Stimulated activated CD4-positive, alpha-beta T cell treated with anti-CD3 and anti-CD28 coated beads, Interleukin-12 subunit alpha, Interleukin-12 subunit beta, amount 100 ng/mL, for 48 hours (primary cell): Measurements from ENCODE around the gene SNUPN.
"Not testable (repeated sequence)": the region's sequence is repeated elsewhere in the genome, so short reads cannot be mapped to it uniquely, and the experiment has no call there.

Experiments
- DNase-seq, 3 donors: peaks; one replicate each; pipeline ENCODE4 v3.0.0-alpha.2; 2020; ENCODE audit warnings: low read depth in 2 of 3, low spot score in 1 of 3

Gene SNUPN

DNA sequence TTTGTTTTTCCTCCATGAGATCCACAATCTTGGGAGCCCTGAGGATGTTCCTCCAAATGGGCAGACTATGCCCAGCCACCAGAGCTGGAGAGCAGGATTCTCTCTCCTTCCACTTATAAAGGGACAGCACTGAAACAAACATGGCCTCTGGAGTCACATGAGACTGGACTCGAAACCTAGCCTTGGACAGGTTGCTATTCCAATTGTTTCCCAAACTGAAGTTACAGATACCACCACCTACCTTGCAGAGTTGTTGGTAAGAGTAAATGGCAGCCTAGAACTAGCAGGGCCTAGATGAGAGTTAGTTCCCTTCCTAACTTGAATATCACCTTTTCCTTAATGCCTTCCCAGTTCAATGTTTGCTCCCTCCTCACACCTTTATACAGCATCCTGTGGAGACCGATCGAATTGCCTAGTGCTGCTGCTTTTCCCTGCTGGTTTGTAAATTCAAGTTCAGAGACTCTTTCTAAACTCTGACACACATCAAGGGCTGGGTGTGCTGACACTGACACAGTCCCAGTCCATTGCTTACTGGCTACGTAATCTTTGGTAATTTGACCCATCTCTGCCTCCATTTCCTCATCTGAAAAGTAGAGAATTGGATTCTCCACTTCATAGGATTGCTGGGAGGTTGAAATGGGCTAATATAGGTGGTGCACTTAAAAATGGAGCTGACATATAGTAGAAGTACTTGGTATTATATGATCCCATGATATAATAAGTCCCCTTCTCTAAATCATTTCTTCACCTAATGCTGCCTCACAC, 11.9 kb upstream of the SNUPN start:
- DNase-seq, result no peak

DNA sequence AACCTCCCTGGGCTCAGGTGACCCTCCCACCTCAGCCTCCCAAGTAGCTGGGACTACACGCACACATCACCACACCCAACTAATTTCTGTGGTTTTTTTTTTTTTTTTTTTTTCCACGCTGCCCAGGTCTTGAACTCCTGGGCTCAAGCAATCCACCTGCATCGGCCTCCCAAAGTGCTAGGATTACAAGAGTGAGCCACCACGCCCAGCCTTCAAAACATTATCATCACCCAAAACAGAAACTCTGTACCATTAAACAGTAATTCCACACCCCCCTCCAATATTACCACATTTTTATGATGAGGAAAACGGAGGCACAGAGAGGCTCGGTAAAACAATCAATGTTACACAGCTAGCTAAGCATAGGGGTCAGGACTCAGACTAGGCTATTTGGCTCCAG, 10.5 kb upstream of the SNUPN start:
- no peak for DNase-seq

DNA sequence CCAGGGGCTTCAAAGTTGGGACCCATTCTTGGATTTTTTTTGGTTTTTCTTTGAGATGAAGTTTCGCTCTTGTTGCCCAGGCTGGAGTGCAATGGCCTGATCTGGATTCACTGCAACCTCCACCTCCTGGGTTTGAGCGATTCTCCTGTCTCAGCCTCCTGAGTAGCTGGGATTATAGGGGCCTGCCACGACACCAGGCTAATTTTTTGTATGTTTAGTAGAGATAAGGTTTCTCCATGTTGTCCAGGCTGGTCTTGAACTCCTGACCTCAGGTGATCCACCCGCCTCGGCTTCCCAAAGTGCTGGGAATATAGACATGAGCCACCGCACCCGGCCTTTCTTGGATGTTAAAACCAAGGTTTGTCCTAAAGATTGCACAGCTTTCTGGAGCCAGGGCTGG, 8.4 kb upstream of the SNUPN start:
- DNase-seq, result not testable (repeated sequence)

DNA sequence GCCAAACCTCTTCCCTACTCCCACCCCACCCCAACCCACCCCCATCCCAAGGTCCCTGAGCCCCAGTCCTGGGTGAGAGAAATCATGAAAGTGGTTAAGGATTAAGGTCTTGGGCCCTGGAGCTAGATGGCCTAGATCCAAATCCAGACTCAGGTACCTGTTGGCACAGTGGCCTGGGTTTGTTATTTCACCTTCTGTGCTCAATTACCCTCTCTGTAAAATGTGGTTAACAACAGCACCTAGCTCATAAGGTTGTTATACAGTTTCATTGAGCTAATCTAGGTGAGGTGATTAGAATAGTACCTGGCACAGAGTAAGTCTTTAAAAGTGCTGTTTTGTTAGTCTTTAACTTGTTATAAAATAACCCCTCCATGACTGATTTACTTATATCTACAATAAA, 6.4 kb upstream of the SNUPN start:
- no peak for DNase-seq

DNA sequence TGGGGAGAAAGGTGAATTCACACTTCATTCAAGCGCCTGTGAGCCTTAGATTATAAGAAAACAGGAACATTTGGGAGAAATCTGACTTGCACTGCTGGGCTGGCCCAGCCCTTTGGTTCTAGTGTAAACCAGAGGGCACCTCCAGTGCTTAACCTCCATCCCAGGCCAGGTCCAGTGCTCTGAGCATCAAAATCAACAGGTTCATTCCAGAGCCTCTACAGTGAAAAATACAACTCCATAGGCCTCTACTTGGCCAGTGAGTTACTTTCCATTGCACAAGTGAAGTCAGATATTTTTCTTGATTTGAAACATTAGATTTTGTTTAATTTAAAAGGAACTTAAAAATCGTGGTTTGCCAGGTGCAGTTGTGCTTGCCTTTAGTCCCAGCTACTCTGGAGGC, 3.0 kb downstream of the SNUPN start:
- DNase-seq, result no peak

DNA sequence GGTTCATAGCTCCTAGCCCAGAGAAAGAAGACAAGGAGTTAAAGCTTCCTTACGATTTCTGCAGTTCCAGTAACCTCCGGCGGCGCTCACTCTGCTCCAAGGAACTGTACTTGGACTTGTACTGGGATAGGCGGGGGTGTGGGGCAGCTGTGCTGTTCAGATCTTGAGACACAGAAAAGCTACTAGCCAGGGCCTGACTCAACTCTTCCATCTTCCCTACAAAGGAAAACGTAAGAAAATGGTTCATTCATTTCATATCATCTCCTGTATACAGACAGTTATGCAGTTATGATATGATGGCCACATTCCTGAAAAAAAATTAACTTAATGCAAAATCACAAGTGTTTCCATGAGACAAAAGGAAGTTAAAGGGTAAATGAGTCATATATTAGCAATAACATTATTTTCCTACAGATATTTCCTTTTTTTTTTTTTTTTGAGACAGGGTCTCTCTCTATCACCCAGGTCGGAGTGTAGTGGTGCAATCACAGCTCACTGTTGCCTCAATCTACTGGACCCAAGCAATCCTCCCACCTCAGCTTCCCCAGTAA, 4.6 kb downstream of the SNUPN start:
- DNase-seq, result no peak

DNA sequence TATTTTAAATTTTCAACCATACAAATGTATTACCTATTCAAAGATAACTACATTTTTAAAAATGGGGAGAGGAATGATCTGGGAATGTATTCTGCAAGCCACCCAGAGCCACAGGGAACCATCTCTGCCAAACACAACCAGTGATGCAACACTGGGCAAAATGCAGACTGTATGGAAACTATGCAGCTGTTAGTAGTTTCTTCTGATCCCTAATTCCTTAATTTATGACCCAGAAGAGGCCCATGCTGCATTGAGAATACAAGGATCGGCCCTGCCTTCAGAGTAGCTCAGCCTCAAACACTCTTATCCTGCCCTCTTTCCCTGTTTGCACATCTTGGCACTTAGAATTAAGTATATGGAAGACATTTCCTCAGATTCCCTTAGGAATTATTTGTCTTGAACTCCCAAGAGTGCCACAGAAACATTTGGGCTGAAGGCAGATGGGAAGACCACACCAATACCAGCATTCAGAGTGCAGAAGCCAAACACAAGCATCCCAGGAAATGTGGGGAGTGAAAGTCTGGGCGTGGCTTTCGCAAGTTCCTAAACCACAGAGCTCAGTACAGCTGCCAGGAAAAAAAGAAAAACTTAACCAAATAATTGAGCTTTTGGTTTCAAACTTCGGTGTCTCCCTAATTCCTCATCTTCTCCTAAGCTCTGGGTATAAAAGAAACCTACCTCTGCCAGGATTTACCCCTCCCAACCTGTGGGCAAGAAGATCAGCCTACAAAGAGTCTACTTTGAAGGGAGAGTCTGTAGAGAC, 5.3 kb downstream of the SNUPN start:
- DNase-seq, result no peak

DNA sequence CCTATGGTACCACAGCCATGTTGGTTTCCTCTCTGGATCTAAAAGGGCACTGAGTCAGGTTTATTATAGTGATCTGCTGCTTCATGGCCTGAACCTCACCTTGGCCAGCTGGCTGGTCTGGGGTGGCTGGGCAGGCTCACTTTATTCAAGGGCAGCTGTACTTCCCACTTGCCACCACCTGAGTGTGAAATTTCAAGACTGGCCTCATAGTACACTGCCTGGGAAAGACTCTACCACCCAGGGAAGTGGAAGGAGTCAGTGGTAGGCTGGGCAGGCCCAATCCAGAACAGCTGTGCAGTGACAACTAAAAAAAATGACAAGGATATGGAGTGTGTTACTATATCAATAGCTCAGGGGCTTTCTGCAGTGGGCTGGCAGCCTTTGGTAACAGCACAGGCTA, 8.8 kb downstream of the SNUPN start:
- DNase-seq, result no peak

DNA sequence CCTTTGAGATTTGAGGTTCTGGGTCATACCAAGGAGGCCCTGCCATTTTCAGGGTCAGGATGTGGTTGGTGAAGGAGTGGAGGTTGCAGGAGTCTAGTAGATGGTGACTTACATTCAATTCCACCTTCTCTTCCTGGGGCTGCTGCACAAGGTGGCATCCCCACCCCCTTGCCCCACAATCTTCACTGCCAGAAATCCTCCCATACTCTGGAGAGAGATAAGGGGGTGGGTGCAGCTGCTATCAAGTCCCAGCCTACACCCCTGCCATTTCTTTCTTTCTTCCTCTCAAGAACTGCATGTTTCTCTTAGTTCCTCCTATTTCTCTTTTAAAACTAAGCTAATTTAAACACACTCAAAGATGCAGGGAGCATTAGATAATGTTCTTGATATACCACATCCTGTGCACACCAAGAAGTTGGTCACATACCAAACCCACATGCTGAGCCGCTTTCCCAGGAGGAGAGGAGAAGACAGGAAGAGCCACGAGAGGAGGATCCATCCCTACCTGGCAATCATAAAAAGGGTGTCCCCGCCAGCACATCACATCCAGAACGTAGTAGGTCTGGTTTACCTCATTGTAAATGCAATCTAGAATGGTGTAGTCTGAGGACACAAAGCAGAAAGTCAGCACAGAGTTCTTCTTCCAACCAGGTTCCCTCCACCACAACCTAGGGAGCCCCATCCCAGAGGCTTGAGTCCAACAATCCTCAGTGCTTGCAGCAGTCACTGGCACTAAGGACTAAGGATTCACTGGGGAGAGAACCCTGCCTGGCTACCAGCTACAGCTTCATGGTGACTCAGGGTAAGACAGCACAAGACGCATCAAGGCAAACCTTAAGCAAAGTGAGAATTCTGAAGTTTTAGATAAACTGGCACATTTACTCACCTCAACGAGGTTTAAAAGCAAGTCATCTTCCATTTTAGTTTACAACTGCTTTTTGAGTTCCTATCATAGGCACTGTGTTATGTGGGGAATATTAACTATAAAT, 18.5 kb downstream of the SNUPN start:
- no peak for DNase-seq

DNA sequence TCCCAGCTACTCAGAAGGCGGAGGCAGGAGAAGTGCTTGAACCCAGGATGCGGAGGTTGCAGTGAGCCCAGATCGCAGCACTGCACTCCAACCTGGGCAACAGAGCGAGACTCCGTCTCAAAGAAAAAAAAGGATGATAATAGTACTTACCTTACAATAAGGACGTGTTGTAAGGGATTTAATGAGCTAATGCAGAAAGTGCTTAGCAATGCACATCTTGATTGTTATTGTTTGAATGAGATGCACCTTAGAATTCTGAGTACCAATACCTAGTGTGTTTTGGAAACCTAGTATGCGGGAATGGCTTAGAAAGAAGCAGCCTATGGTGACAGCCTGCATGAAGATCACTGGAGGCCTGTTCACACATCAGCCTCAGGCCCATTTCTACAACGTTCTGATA, 19.5 kb downstream of the SNUPN start:
- no peak for DNase-seq

DNA sequence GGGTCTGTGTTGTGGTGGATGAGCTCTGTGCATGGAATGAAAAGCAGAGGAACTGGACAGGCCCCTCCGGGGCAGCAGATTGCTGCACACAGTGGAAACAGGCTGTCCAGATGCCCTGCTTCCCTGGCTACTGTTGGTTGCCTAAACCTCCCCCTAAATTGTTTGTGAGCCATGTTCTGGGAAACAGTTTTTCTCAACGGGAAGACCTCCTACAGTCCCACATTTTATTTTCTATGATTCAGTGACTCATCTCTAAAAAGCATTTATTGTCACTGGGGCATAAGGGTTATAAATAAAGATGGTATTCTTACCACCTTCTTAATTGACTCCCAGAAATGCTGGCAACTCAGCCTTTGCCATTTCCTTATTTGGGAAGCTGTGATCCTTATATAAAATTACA, 26.1 kb downstream of the SNUPN start:
- DNase-seq, result no peak

DNA sequence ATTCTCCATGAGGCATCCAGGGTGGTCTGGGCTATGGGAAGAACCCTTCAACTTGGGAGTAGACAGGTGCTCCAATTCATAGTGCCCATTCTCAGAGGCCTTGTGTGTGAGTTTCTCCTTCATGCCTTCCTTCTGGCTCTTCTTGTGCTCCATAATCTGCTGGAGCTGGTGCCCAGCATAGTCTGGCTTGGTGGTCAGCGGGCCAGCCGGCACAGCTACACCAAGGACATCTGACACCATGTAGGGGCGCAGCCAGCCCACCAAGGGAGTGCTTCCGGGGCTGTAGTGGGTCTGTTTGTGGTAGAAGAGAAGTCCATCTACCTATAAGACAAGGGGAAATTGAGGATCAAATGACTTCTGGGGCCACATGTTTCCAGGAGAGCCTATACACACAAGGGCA, 27.2 kb downstream of the SNUPN start:
- no peak for DNase-seq

DNA sequence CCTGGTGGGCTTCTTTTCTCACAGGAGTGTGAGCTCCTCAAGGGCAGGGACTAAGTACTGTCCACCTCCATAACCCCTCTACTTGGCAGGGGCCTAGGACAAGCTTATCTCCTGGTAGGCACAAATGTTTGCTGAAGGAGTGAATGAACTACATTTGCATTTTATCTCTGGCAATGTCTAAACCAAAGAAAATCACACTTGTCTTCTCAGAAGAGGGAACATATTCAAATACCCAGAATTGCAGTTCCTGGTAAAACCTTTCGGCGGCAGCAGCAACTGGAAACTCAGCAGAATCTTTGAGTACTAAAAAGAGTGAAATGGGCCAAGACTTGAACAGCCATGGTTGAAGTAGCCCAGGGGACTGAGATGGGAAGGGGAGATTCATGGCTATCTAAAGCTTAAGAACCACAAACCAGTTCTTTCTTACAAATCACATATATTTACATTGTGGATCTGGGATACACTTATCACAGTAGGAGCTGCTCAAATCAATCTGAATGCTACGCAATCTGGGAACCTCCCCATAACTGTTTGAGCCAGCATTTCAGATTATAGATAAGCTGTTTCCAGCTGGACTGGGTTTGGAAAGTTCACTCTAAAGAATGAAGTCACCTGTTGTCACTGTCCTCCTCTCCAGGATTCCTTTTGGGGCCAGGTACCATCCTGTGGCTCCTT, 27.7 kb downstream of the SNUPN start:
- no peak for DNase-seq

DNA sequence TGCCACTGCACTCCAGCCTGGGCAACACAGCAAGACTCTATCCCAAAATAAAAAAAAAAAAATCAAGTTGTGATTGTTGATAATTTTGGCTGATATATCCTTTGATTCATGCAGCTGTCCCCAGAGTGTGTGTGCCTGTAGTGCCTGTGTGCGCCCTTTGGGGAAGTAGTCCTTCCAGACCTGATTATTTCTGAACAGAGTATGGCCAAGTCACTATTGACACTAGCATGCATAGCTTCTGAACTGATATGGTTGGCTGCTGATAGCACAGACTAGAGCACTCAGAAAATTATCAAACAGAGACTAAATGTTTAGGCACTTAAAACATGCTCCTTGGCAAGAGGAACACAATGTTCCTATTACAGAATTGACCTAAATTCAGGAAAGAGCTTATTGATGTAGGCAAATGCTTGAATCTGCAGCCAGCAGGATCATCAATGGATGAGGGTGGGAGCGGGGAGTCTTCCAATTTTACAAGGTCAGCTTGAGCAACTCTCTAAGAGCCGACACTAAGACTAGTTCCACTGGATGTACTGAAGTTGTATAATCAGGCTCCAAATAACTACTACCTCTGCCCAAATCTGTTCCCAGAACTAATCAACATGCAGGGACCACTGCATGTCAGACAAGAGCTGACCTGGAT, 28.7 kb downstream of the SNUPN start:
- DNase-seq, result no peak

DNA sequence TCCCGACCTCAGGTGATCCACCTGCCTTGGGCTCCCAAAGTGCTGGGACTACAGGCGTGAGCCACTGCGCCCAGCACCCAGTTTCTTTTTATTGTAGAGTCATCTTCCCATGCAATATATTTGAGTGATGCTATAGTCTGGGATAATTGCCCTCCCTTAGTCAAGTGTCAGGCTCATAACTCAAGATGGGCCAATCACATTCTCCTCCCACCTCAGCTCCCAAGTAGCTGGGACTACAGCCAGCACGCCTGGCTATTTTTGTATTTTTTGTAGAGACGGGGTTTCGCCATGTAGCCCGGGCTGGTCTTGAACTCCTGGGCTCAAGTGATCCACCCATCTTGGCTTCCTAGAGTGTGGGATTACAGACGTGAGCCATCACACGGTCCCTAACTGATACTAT, 31.2 kb downstream of the SNUPN start:
- DNase-seq, result no peak

DNA sequence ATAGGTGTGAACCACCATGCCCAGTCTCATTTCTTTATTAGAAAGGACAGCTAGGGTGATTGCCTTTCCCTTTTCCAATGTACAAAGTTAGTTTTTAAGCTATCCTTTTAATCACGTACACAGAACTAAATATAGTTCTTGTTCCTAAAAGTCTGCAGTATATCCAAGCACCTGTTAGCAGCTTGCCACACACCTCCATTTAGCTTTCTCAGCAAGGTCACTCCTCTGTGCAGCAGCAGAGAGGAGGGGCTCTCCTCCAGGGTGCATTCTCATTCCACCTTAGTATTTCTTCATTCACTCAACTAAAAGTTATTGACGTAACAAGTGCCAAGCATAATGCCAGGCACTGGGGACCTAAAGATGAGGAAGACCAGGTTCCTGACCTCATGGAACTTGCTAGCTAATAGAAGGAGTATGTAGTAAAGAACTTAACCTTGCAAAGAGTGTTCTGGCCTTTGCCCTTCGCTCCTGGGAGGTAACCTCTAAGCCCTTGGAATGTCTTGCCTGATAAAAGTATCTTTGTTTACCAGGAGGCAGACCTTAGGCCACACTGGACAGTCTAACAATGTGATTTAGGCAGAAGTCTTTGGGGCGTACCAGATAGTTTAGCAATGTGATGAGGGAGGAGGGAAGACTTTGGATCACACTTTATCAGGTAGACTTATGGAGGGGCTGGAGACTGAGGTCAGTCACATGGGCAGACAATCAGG, 33.7 kb downstream of the SNUPN start:
- DNase-seq, result no peak

DNA sequence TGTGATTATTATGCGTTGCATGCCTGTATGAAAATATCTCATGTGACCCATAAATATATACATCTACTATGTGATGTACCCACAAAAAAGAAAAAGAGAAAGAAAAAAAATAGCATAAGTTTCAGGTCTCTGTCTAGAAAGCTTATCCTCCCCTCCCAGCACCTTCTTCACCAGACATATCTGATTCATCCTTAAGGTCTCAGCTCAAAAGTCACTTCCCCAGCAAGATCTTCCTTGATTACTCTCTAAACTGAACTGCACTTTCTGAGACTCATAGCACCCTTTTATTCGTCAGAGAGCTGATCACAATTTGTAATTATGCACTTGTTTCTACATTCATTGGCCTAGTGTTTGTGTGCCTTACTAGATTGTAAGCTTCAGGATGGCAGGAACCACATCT, 35.3 kb downstream of the SNUPN start:
- DNase-seq, result no peak

DNA sequence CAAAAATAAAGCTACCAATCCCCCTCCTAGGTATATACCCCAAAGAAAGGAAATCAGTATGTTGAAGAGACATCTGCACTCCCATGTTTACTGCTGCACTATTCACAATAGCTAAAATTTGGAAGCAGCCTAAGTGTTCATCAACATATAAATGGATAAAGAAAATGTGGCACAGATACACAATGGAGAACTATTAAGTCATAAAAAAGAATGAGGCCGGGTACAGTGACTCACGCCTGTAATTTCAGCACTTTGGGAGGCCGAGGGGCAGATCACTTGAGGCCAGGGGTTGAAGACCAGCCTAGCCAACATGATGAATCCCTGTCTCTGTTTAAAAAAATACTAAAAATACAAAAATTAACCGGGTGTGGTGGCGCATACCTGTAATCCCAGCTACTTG, 36.5 kb downstream of the SNUPN start:
- DNase-seq, result no peak

DNA sequence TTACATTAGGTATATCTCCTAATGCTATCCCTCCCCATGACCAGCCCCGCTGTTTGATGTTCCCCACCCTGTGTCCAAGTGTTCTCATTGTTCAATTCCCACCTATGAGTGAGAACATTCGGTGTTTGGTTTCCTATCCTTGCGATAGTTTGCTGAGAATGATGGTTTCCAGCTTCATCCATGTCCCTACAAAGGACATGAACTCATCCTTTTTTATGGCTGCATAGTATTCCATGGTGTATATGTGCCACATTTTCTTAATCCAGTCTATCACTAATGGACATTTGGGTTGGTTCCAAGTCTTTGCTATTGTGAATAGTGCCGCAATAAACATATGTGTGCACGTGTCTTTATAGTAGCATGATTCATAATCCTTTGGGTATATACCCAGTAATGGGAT, 39.1 kb downstream of the SNUPN start:
- DNase-seq, result not testable (repeated sequence)

DNA sequence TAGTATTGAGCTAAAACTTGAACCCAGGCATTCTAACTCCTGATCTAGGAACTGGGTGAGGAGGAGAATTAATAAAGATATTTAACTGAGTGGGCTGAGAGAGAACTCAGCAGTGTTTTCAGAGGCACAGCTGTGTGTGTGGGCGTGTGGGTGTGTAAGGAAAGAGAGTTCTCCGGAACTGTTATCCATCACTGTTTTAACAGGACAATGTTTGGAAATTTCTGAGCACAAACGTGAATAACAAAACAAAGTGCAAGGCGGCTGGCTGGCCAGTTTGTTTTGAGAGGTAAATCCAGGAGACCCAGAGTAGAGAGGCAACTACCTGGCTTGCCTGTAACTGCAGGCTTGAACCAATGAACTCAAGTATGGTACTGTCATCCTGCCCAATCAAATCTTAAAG, 41.4 kb downstream of the SNUPN start:
- no peak for DNase-seq
